GM21825 (cell line): Measurements from ENCODE around the gene TAT.
"Not testable (repeated sequence)": the region's sequence is repeated elsewhere in the genome, so short reads cannot be mapped to it uniquely, and the experiment has no call there.

Experiments
- ATAC-seq: cut with Tn5 transposase; IDR thresholded peaks from one replicate; pipeline ENCODE4 v1.9.1; 2021; ENCODE audit warnings: mild to moderate bottlenecking, moderate library complexity; ENCODE audit not compliant: unreplicated experiment

TAT gene

GRCh38 chr16:71576971-71577370 lies at the start of gene TAT:
Gene TAT (minus strand): TSS chr16:71577092. CDS start chr16:71576415, 677 bp downstream.
- ATAC-seq = no peak

DNA sequence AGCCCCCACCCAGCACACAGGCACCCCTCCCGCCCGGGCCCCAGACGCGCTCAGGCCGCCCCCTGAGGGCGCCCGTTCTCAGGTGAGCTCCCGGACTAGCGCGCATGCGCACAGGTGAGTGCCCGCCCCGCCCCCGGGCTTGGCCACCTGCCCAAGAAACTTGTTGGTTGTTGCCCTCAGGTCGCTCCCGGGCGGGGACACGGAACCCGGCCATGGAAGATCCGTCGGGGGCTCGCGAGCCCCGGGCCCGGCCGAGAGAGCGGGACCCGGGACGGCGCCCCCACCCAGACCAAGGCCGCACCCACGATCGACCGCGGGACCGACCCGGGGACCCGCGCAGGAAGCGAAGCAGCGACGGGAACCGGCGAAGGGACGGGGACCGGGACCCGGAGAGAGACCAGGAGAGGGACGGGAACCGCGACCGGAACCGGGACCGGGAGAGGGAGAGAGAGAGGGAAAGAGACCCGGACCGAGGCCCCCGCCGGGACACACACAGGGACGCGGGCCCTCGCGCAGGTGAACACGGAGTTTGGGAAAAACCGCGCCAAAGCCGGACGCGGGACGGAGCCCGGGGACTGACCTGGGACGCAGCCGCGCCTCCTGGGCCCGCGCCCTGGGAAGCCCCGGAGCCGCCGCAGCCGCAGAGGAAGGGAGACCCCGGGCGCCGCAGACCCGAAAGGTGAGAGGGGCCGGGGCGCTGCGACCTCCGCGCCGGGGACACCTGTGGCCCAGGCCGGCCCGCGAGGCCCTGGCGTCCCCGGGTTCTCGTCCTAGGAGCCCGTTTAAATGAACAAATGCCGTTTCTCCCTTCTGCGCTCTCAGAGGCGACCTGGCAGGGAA lies 49.3 kb upstream of the TAT start, which contains the start of gene MARVELD3:
MARVELD3 (plus strand) TSS at position 167 of the 840 bp plus-strand sequence; CDS start at position 213, 46 bp downstream.
- no peak for ATAC-seq

- ATAC-seq = no peak
Observed at GRCh38 chr16:71625113-71625850, 48.4 kb upstream of the TAT start.

DNA sequence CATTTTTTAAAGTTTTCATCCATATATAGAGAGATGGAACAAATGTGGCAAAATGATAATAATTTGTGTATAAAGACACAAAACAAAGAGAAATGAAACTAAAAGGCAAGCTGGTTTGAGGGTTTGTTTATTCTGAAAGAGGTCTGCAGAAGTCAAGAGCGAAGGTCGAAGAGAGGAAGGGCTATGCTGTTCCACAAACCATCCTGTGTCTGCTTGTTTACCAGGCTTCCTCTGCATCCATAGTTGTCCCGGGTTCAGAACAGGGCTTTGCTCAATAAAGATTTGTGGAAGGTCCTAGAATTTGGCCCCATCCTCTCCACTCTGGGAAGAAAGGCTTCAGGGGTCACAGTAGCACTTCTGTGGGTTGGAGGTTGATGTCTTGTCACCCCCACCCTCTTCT lies 46.7 kb upstream of the TAT start:
- ATAC-seq = no peak

DNA sequence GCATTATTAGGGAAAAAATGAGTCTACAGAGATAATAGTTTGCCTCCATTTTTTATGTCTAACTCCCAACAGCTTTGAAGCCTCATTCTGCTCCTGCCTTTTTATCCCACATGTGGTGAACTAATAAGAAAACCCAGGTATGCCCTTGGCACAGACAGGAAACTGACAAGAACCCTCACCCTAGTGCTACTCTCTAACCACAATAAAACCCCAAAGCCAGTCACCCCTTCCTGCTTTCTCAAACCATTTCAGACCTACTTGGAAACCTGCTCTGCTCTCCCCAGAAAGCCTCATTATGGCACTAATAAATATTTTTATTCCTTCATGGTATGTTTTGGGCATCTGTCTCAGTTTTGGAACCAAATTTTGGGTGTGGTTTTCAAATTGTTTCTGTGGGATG lies 45.2 kb upstream of the TAT start:
- no peak for ATAC-seq

- no peak for ATAC-seq
Observed at GRCh38 chr16:71618429-71618828, 41.5 kb upstream of the TAT start.

DNA sequence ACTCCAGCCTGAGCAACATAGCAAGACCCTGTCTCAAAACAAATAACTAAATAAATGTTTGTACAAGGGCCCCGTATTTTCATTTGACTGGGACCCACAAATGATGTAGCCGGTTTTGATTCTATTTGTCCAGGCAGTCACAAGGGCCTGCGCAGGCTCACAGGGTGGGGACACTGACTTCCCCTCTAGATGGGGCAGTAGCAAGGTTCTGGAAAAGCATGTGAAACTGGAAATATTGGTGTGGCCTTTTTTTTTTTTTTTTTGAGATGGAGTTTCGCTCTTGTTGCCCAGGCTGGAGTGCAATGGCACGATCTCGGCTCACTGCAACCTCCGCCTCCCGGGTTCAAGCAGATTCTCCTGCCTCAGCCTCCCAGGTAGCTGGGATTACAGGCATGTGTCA lies 38.1 kb upstream of the TAT start:
- not testable (repeated sequence) for ATAC-seq

DNA sequence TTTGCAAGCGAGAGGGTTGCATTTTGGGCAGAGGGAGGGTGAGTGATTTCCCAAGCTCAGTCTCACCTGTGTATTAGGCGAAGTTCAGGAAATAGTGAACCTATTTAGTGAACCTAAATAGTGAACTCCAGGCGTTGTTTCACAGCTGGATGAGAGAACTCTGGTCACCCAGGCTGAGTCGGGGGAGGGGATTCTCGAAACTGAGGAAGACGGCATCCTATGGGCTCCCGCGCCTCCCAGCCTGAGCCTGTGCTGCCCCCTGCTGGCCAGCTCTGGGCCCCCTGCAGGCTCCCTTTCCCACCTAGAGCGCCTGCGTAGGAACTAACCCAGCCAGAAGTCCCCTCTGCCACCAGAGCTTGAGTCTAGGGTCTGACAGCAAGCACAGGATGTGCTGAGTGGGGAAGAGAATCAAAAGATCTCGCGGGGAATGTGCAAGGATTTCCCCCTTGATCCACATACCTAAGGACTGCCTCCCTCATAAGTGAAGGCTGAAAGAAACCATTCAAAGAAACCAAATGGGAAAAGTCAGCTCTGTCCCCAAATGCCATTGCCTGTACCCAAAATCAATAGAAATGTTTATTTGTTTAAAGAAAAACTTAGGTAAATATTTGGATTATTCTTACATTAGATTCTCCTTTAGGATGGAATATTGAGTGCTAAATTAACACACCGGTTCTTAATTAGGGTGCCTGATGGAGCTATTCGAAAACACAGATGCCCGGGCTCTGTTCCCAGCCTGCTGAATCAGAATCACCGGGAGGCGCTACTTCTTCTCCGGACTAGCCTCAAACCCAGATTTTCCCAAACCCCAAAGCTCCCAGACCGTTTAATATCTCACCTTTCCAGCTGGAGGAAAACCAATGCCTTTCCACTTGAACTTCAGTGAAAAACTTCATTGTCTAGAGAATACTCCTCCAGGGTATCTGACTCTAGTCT lies 34.3 kb upstream of the TAT start:
- peak; percentile 47 for ATAC-seq

DNA sequence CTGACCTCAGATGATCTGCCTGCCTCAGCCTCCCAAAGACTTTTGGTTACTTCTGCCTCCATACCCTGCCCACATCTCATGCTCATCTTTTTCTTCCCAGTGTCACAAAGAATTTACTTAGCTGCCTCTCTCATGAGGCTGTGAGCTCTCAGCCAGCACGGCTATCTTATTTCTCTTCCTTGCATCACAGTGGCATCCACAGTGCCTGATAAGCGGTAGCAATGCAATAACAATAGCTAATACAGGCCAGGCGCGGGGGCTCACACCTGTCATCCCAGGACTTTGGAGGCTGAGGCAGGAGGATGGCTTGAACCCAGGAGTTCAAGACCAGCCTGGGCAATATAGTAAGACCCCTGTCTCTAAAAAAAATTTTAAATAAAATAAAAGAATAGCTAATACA lies 33.6 kb upstream of the TAT start:
- ATAC-seq = no peak

DNA sequence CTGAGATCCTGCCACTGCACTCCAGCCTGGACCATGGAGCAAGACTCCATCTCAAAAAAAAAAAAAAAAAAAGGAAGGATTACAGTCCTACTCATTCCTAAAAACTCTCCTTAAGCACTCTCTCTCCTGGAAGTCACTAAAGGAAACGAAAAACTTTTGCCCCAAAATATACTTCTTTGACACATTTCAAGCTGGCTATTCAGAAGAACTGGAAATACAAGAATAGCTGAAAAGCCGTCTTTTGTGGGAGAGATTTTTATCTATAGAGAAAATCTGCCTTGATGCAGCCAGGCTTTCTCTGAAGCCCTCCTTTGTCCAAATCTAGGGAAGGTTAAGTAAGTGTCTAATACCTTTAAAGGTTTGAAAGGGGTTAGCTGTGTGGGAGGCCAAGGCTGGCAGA lies 32.2 kb upstream of the TAT start:
- ATAC-seq = no peak

DNA sequence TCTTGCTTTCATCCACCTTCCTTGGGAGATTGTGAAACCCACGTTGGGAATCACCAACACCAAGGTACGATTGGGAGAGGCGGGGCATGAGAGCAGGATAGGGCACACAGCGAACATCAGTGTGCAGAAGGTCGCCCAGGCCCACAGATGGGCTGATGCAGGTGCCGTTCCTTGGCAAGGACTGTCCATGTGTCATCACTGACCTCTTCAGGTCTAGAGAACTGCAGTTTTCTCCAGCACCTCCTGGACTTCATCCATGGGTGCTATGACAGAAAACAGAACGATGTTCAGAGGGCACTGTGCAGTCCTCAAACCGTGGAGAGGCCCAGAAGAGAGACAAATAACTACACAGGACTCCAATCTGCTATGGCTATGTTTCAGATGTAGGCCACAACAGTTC lies 23.9 kb upstream of the TAT start:
- ATAC-seq = no peak

DNA sequence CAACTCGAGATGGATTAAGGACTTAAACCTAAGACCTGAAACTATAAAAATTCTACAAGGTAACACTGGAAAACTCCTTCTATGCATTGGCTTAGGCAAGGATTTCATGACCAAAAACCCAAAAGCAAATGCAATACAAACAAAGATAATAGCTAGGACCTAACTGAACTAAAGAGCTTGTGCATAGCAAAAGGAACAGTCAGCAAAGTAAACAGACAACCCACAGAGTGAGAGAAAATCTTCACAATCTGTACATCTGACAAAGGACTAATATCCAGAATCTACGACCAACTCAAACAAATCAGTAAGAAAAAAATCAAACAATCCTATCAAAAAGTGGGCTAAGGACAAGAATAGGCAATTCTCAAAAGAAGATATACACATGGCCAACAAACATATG lies 21.5 kb upstream of the TAT start:
- not testable (repeated sequence) for ATAC-seq

DNA sequence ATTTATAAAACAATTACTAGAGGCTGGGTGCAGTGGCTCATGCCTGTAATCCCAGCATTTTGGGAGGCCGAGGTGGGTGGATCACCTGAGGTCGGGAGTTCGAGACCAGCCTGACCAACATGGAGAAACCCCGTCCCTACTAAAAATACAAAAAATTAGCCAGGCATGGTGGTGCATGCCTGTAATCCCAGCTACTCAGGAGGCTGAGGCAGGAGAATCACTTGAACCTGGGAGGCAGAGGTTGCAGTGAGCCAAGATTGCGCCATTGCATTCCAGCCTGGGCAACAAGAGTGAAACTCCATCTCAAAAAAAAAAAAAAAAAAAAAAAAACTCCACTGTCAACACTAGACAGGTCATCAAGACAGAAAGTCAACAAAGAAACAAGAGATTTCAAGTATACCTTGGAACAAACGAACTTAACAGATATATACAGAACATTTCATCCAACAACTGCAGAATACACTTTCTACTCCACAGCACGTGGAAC lies 18.5 kb upstream of the TAT start:
- ATAC-seq = not testable (repeated sequence)

- ATAC-seq = no peak
Observed at GRCh38 chr16:71594000-71594646, 17.2 kb upstream of the TAT start.

DNA sequence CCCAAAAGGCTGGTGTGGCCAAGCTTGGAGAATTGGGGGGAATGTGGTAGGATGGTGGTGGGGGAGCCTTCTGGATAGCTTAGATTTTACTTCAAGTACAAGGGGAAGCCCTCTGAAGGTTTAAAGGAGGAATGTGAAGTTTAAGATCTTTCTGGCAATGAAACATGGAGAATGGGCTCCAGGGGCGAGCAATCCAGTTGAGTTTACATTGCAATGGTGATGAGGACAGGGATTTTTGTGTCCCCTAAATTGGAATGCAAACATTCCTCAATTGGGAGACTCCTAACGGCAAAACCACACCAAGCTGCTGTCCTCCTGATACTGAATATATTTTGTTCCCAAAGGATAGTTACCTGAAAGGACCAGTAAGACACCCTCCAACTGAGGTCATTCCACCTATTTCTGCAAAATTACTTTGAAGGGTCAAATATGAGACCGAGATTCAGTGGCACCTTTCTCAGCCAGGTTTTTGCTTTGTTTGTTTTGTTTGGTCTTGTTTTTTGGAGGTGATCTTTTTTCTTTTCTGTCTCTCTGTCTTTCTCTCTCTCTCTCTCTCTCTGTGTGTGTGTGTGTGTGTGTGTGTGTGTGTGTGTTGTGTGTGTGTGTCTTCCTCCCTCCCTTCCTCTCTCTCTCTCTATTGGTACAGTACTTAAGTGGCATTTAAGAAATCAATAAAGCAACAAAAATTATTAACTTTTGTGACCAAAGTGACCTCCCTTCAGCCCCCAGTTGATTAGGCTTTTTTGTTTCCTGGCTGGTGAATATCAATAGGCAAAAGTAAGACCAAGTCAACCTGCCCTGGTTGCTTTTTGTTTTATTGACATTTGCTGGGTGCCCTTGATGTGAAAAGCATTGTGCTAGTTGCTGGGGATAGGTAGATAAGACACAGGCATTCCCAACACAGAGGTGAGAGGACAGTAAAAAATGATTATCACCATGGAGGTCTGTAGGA lies 16.4 kb upstream of the TAT start:
- no peak for ATAC-seq

DNA sequence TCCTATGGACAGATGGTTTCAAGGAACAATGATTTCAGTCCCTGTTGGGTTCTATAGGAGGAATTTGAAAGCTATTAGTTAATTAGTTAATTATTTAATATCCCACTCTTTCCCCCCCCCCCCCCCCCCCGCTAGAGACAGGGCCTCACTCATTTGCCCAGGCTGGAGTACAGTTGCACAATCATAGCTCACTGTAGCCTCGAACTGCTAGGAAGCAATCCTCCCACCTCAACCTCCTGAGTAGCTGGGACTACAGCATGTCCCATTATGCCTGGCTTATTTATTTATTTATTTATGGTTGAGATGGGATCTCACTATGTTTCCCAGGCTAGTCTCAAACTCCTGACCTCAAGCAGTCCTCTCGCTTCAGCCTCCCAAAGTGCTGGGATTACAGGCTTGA lies 15.0 kb upstream of the TAT start:
- no peak for ATAC-seq

- no peak for ATAC-seq
Observed at GRCh38 chr16:71590584-71590983, 13.7 kb upstream of the TAT start.

GRCh38 chr16:71590071-71590470 lies 13.2 kb upstream of the TAT start:
- not testable (repeated sequence) for ATAC-seq

GRCh38 chr16:71589334-71589733 lies 12.4 kb upstream of the TAT start:
- ATAC-seq = not testable (repeated sequence)
